Measurements from ENCODE around the gene ZC3HAV1.

ZC3HAV1 gene

DNA sequence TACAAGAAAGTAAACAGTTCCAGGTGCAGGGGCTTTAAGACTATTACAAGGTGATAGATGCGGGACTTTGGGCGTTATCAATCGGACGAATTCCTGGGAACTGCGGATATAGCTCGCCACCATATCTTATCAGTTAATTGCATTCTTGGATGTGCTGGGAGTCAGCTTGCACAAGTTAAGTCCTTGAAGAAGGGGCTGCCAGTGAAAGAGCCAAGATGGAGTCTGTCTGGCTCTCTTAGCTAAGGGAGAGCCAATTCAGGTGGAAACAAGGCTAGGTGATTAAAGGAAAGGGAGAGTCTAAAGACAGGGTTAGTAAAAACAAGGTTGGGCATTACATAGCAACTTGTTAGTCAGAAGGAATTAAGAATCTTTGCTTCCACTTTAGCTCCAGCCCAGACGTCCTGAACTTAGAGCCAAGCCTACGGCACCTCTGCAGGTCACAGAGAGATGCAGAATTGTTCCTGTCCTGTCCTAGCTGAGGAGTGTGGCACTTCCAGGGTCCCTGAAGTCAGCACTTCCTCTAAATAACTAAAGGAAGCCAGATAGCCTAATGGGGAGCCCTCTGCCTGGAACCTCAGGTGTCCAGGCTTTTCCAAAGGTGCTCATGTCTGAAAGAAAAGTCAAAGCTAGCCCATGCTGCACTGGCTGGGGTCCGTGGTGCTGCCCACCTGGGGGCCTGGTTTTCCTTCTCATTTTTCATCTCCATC is 17.3 kb downstream of the ZC3HAV1 start:
- TF ChIP-seq SPI1 (IDR thresholded peaks at IDR 0.05; ENCODE audit: low read depth, low read length) (0 out of 2 replicates have a peak, but pooled peaks have one; percentile 10), TAF1 (IDR thresholded peaks at IDR 0.05; ENCODE audit: low read depth, low read length) (no peak), POU2F2 (IDR thresholded peaks at IDR 0.05; ENCODE audit: low read depth, low read length) (no peak), POLR2A (IDR thresholded peaks at IDR 0.05; ENCODE audit: low read depth, low read length) (no peak)
- no peak for FAIRE-seq

DNA sequence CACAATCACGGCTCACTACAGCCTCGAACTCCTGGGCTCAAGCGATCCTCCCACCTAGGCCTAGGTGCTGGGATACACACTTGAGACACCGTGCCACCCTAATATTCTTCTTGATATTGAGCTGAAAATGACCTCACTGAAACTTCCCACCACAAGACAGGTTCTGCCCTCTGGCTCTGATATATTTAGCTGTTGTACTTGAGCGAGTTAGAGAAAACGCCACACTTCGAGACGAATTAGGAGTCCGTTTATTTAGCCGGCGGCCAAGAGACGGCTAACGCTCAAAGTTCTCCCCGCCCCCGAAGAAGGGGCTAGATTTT is 17.9 kb downstream of the ZC3HAV1 start:
- no peak for DNase-seq (ENCODE audit: insufficient read length, low spot score)
- no peak for TF ChIP-seq PAX5 (IDR thresholded peaks at IDR 0.05; ENCODE audit: insufficient read depth, low read length, severe bottlenecking)
- no peak for TF ChIP-seq SPI1 (IDR thresholded peaks at IDR 0.05; ENCODE audit: low read depth, low read length)
- no peak for TF ChIP-seq TAF1 (IDR thresholded peaks at IDR 0.05; ENCODE audit: low read depth, low read length)
- no peak for TF ChIP-seq POLR2A (IDR thresholded peaks at IDR 0.05; ENCODE audit: low read depth, low read length)
- no peak for TF ChIP-seq POLR2AphosphoS5 (IDR thresholded peaks at IDR 0.05; ENCODE audit: low read depth, low read length)
- TF ChIP-seq POU2F2 (IDR thresholded peaks at IDR 0.05; ENCODE audit: low read depth, low read length) = no peak
- no peak for FAIRE-seq

More for the DNA sequence above, 17.3 kb downstream of the ZC3HAV1 start:
- DNase-seq (ENCODE audit: insufficient read length, low spot score) = no peak

DNA sequence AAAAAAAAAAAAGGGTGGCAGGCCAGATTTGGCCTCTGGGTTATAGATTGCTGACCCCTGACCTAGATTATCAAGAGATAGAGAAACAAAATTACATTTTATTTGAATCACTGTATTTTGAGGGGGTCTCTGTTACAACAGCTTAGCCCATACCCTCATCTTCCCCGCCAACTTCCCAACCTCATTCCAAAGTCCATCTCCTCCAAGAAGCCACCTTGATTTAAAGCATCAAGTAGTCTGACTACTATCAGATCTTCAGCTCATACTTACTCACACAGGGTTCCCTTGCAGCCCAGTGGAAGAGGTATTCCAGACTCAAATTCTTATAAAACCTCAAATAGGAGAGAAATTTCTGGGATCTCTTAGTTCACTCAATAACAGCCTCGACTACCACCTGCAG is 20.4 kb downstream of the ZC3HAV1 start:
- FAIRE-seq (no peak), DNase-seq (ENCODE audit: insufficient read length, low spot score) (no peak)
- TF ChIP-seq PAX5 (IDR thresholded peaks at IDR 0.05; ENCODE audit: insufficient read depth, low read length, severe bottlenecking) = no peak
- no peak for TF ChIP-seq SPI1 (IDR thresholded peaks at IDR 0.05; ENCODE audit: low read depth, low read length)
- TF ChIP-seq TAF1 (IDR thresholded peaks at IDR 0.05; ENCODE audit: low read depth, low read length) = no peak
- no peak for TF ChIP-seq POLR2A (IDR thresholded peaks at IDR 0.05; ENCODE audit: low read depth, low read length)
- TF ChIP-seq POLR2AphosphoS5 (IDR thresholded peaks at IDR 0.05; ENCODE audit: low read depth, low read length) = no peak
- no peak for TF ChIP-seq POU2F2 (IDR thresholded peaks at IDR 0.05; ENCODE audit: low read depth, low read length)

DNA sequence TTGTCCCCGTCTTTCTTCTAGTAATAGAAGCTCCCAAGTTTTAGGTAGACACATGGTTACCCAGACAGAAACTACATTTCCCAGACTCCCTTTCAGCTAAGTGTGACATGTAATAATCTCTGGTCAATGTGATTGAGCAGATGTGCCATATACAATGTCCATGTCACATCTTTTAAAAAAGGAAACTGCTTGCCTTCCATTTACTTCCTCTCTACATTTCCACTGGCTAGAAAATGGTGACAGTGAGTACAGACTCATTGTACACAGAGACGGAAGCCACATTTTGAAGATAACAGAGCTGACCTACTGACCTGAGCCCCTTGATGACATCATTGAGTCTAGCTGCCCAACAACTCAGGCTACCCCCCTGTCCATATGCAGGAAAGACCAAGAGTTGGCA is 21.3 kb downstream of the ZC3HAV1 start:
- TF ChIP-seq POLR2A (IDR thresholded peaks at IDR 0.05; ENCODE audit: low read depth, low read length) (no peak), PAX5 (IDR thresholded peaks at IDR 0.05; ENCODE audit: insufficient read depth, low read length, severe bottlenecking) (no peak)
- no peak for FAIRE-seq
- no peak for DNase-seq (ENCODE audit: insufficient read length, low spot score)

DNA sequence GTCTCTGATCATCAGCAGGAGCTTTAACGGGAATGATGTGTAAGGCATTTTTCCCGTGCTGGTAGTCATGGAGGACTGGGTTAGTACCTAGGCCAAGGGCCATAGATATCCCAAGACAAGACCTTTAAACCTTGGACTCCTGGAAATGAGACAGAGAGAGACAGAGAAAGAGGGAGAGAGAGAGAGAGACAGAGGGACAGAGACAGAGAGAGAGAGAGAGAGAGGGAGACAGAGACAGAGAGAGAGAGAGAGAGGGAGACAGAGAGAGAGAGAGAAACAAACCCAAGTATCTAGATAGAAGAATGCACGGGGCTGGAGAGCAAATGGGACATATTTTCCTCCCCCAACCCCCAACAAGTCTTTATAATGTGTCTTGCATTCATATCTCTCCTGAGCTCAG is 22.3 kb downstream of the ZC3HAV1 start:
- no peak for FAIRE-seq
- TF ChIP-seq PAX5 (IDR thresholded peaks at IDR 0.05; ENCODE audit: insufficient read depth, low read length, severe bottlenecking) (no peak), POLR2A (IDR thresholded peaks at IDR 0.05; ENCODE audit: low read depth, low read length) (no peak), POU2F2 (IDR thresholded peaks at IDR 0.05; ENCODE audit: low read depth, low read length) (no peak), TAF1 (IDR thresholded peaks at IDR 0.05; ENCODE audit: low read depth, low read length) (no peak), POLR2AphosphoS5 (IDR thresholded peaks at IDR 0.05; ENCODE audit: low read depth, low read length) (no peak), SPI1 (IDR thresholded peaks at IDR 0.05; ENCODE audit: low read depth, low read length) (no peak)
- no peak for DNase-seq (ENCODE audit: insufficient read length, low spot score)

DNA sequence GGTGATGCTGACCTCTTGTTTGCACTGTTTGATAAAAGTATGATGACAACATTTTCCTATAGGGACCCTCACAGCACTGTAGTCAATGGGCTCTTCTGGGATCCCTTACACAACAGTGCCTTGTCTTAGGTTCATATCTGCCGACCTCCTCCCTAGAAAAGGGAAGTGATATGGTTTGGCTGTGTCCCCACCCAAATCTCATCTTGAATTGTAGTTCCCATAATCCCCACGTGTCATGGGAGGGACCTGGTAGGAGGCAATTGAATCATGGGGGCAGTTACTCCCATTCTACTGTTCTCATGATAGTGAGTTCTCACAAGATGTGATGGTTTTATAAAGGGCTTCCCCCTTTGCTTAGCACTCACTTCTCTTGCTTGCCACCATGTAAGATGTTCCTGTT is 23.1 kb downstream of the ZC3HAV1 start:
- no peak for FAIRE-seq
- no peak for DNase-seq (ENCODE audit: insufficient read length, low spot score)
- no peak for TF ChIP-seq POLR2AphosphoS5 (IDR thresholded peaks at IDR 0.05; ENCODE audit: low read depth, low read length)
- TF ChIP-seq TAF1 (IDR thresholded peaks at IDR 0.05; ENCODE audit: low read depth, low read length) = no peak
- no peak for TF ChIP-seq PAX5 (IDR thresholded peaks at IDR 0.05; ENCODE audit: insufficient read depth, low read length, severe bottlenecking)
- 0 out of 2 replicates have a peak, but pooled peaks have one; percentile 38 for TF ChIP-seq SPI1 (IDR thresholded peaks at IDR 0.05; ENCODE audit: low read depth, low read length)
- TF ChIP-seq POLR2A (IDR thresholded peaks at IDR 0.05; ENCODE audit: low read depth, low read length) = no peak
- TF ChIP-seq POU2F2 (IDR thresholded peaks at IDR 0.05; ENCODE audit: low read depth, low read length) = no peak

DNA sequence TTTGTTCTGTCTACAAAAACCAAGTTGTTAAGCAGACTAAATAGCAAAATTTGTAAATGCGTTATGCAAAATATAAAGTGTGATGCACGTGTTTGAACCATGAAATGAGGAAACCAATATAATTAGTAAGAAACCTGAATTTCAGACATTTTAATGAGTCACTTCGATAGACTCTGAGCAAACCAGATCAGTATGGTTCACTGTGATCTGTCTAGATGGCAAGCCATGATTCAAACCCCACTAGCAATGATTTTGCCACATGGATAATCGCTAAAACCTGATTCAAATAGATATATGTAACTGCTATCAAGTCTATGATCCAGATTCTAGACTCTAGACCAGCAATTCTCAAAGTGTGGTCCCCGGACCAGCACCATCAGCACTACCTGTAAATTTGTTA is 24.8 kb downstream of the ZC3HAV1 start:
- no peak for DNase-seq (ENCODE audit: insufficient read length, low spot score)
- FAIRE-seq = no peak
- TF ChIP-seq TAF1 (IDR thresholded peaks at IDR 0.05; ENCODE audit: low read depth, low read length) = no peak
- no peak for TF ChIP-seq POLR2A (IDR thresholded peaks at IDR 0.05; ENCODE audit: low read depth, low read length)
- no peak for TF ChIP-seq POLR2AphosphoS5 (IDR thresholded peaks at IDR 0.05; ENCODE audit: low read depth, low read length)
- no peak for TF ChIP-seq PAX5 (IDR thresholded peaks at IDR 0.05; ENCODE audit: insufficient read depth, low read length, severe bottlenecking)
- TF ChIP-seq SPI1 (IDR thresholded peaks at IDR 0.05; ENCODE audit: low read depth, low read length) = no peak
- no peak for TF ChIP-seq POU2F2 (IDR thresholded peaks at IDR 0.05; ENCODE audit: low read depth, low read length)

DNA sequence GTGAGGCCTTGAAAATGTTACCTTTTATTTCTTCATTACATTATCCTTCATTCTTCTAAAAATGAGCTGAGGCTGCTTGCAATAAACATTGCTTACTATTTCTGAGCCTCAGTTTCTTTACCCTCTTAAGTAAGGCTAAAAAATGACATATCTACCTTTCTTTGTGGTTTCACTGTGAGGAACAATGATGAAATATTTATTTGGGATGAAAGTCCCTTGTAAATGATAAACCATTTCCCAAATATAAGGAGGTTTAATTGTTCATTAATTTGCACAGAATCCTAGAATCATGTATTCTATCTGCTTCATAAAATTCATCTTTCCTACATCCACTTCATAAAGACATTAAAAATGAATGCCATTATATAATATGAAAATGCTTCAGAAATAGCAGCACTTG is 27.9 kb downstream of the ZC3HAV1 start:
- DNase-seq (ENCODE audit: insufficient read length, low spot score) (no peak), FAIRE-seq (no peak)
- TF ChIP-seq TAF1 (IDR thresholded peaks at IDR 0.05; ENCODE audit: low read depth, low read length) (no peak), POLR2A (IDR thresholded peaks at IDR 0.05; ENCODE audit: low read depth, low read length) (no peak), POU2F2 (IDR thresholded peaks at IDR 0.05; ENCODE audit: low read depth, low read length) (no peak), SPI1 (IDR thresholded peaks at IDR 0.05; ENCODE audit: low read depth, low read length) (no peak), POLR2AphosphoS5 (IDR thresholded peaks at IDR 0.05; ENCODE audit: low read depth, low read length) (no peak), PAX5 (IDR thresholded peaks at IDR 0.05; ENCODE audit: insufficient read depth, low read length, severe bottlenecking) (no peak)

DNA sequence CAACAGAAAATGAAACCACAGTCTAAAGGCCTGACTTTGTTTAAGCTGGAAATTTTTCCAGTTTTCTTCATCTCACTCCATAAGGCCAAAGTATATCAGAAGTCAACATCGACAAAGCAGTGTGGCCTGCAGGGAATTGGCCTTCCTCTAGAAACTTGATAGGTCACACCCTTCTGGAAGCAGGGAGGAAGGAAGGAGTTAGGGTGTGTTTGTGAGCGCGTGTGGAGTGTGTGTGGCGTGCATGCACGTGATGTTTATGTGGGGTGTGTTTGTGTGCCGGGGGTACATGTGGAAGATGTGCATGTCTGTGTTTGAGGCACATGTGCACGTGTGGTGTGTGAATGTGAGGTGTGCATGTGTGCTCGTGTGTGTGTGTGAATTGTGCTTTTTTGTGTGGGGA is 28.6 kb downstream of the ZC3HAV1 start:
- DNase-seq (ENCODE audit: insufficient read length, low spot score) = no peak
- TF ChIP-seq SPI1 (IDR thresholded peaks at IDR 0.05; ENCODE audit: low read depth, low read length) = no peak
- FAIRE-seq = no peak

DNA sequence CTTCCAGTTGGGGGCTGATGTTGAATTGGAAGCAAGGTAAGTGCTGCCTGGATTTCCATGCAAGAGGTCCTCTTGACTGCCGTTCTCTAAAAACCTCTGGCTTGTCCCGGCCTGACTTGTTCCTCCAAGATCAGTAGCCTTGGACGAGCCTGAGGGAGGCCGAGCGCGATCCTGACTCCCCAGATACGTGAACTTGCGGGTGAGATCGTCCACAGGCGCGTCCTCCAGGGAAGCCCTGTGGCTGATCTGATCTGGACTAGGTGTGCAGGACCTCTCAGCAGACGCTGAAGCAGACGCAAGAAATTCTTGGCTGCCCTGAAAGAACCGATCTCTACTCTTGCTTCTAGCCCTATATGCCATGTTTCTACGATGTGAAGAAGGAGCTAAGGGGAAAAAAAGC is 29.7 kb downstream of the ZC3HAV1 start:
- TF ChIP-seq TAF1 (IDR thresholded peaks at IDR 0.05; ENCODE audit: low read depth, low read length) = no peak
- TF ChIP-seq POLR2AphosphoS5 (IDR thresholded peaks at IDR 0.05; ENCODE audit: low read depth, low read length) = no peak
- no peak for TF ChIP-seq POU2F2 (IDR thresholded peaks at IDR 0.05; ENCODE audit: low read depth, low read length)
- no peak for TF ChIP-seq PAX5 (IDR thresholded peaks at IDR 0.05; ENCODE audit: insufficient read depth, low read length, severe bottlenecking)
- no peak for TF ChIP-seq SPI1 (IDR thresholded peaks at IDR 0.05; ENCODE audit: low read depth, low read length)
- no peak for TF ChIP-seq POLR2A (IDR thresholded peaks at IDR 0.05; ENCODE audit: low read depth, low read length)
- DNase-seq (ENCODE audit: insufficient read length, low spot score) (no peak), FAIRE-seq (no peak)
